GM21528 (cell line): ENCODE results near the gene IL2RA.
"Not testable (repeated sequence)": the region's sequence is repeated elsewhere in the genome, so short reads cannot be mapped to it uniquely, and the experiment has no call there.

Experiments used
- ATAC-seq: cut with Tn5 transposase; IDR thresholded peaks from one replicate; pipeline ENCODE4 v1.9.1; 2021; ENCODE audit warnings: mild to moderate bottlenecking, moderate library complexity; ENCODE audit not compliant: unreplicated experiment, low FRiP score

IL2RA gene

DNA sequence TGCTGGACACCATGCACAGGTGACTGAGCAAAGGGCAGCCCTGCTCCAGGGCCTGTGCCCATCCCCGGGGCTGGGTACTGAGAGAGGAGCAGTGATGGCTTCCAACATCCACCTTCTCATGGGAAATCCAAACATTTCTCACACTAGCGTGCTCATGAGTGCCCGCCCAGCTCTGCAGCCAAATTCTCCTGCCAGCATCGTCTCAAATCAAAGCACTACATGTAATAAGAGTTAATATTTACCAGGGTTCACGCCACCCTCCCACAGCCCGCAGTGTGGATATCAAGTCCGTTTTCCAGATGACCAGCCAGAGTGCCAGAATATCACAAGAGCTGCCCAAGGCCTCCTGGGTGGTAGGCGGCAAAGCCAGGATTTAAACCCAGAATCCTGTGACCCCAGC is 96.9 kb downstream of the IL2RA start:
- ATAC-seq = no peak

GRCh38 chr10:5964736-5965135 is 97.4 kb downstream of the IL2RA start:
- ATAC-seq = no peak

GRCh38 chr10:5963591-5963990 is 98.6 kb downstream of the IL2RA start:
- ATAC-seq = no peak

- ATAC-seq = no peak
These were observed 99.1 kb downstream of the IL2RA start for GRCh38 chr10:5963071-5963470.

DNA sequence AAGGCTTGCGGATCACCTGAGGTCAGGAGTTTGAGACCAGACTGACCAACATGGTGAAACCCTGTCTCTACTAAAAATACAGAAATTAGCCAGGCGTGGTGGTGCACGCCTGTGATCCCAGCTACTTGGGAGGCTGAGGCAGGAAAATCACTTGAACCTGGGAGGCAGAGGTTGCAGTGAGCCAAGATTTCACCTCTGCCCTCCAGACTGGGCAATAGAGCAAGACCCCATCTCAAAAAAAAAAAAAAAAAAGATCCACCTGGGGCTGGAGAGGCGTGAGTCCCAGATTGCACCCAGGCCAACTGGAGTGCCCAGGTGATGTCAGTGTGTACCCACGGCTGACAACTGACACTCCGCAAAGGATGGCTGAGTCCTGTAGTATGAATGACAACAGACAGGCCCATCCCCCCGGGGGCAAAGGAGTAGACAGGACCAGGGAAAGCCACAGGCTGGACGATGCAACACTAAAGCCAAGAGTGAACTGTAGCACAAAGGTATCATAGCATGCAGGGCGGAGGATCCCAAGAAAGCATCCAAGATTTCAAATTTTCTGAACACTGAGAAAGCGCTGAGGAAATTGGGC is 99.7 kb downstream of the IL2RA start:
- not testable (repeated sequence) for ATAC-seq

DNA sequence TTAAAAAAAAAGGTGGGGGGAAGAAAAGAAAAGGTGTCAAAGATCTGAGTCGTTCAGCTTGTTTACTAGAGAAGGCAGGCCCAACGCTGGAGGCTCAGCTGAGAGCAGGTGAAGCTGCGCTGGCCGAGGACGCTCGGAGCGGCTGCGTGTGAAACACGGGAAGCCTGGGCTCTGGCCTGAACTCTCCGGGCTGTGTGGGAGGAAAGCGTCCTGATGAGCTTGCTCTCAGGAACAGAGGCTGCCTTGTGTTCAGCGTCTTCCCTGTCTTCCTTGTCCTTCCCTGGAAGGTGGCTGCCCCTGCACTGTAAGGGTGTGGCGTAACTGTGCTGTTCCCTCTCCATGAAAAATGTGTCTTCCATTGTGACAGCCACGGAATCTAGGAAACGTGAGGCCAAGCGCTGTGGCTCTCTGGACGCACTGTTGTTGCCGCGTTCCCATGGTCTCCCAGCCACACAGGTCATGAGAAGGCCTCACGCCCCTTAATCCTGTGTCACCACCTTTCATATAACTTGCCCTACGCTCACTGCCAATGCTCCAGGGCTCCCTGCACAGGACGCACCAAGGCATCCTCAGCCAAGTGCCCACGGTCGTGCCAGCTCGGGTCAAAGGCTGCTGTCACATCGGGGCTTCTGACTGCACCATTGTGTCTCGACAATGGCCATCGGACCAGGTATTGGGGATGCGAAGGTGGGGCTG is 100.6 kb downstream of the IL2RA start:
- ATAC-seq = no peak

DNA sequence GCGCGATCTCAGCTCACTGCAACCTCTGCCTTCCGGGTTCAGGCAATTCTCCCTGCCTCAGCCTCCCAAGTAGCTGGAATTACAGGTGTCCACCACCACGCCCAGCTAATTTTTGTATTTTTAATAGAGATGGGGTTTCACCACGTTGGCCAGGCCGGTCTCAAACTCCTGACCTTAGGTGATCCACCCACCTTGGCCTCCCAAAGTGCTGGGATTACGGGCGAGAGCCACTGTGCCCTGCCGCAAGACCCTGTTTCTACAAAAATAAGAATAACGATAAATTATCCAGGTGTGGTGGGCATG is 101.2 kb downstream of the IL2RA start:
- ATAC-seq = not testable (repeated sequence)
